MM.1S (cell line): ENCODE measurements around the gene PORCN.

Experiments
- CTCF ChIP-seq: fragments of 300-600 bp; sonication (generic); IDR thresholded peaks from 2 replicates; pipeline ENCODE4 v1.5.1; 2016; ENCODE audit warnings: antibody characterized with exemption, low read length, mixed read lengths
- EZH2 ChIP-seq: fragments of 300-600 bp; sonication (generic); optimal IDR thresholded peaks from 2 replicates; pipeline ENCODE3; 2017; ENCODE audit warnings: low read depth, mild to moderate bottlenecking, antibody characterized with exemption, low read length, mixed read lengths

- TF ChIP-seq CTCF (no peak), EZH2 (no peak)
Observed at GRCh38 chrX:48488034-48488433, 20.8 kb upstream of the PORCN start.
